WI38 (cell line): Measurements from ENCODE around the gene PHOSPHO1.

Source experiments
- H3K4me3 ChIP-seq: 2 replicates; pipeline ENCODE4 v1.5.1; 2011; ENCODE audit warnings: low read depth, mild to moderate bottlenecking, control low read depth, low read length
- TF ChIP-seq, protein P1 (sequence below): IDR thresholded peaks from 2 replicates; pipeline ENCODE4 v1.5.1; 2012; ENCODE audit warnings: low read depth, mild to moderate bottlenecking, control low read depth, low read length

Gene PHOSPHO1

DNA sequence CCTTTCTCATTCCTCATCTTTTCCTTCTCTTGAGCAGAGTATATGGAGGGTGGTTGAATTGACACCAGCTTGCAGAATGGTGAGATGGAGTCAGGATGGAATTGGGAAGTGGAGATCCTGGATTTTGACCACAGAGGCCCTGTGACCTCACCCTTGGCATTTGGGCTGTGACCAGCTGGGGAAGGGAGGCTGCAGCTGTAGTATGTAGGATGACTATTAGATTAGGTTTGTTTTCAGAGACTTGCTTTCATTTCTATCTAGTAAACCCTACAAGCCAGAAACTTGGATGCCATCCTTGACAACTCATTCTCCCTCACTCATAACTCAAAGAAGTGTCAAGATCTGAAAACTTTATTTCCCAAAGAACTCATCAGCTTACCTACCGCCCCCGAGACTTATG lies 26.1 kb downstream of the PHOSPHO1 start:
- TF ChIP-seq, protein P1, sequence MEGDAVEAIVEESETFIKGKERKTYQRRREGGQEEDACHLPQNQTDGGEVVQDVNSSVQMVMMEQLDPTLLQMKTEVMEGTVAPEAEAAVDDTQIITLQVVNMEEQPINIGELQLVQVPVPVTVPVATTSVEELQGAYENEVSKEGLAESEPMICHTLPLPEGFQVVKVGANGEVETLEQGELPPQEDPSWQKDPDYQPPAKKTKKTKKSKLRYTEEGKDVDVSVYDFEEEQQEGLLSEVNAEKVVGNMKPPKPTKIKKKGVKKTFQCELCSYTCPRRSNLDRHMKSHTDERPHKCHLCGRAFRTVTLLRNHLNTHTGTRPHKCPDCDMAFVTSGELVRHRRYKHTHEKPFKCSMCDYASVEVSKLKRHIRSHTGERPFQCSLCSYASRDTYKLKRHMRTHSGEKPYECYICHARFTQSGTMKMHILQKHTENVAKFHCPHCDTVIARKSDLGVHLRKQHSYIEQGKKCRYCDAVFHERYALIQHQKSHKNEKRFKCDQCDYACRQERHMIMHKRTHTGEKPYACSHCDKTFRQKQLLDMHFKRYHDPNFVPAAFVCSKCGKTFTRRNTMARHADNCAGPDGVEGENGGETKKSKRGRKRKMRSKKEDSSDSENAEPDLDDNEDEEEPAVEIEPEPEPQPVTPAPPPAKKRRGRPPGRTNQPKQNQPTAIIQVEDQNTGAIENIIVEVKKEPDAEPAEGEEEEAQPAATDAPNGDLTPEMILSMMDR = no peak
- H3K4me3 ChIP-seq = no peak overlapping the region

DNA sequence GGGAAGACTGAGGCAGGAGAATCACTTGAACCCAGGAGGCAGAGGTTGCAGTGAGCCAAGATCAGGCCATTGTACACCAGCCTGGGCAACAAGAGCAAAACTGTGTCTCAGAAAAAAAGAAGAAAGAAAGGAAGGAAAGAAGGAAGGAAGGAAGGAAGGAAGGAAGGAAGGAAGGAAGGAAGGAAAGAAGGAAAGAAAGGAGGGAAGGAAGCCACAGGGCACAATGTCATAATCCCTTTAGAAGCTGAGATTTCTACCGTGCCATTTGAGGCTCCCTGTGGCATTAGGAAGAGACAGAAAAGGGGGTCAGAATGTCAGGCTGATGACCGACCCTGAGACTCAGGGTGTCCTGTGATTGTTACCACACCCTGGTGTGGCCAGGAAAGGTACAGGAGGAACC lies 26.8 kb downstream of the PHOSPHO1 start:
- TF ChIP-seq, protein P1 = no peak
- H3K4me3 ChIP-seq = no peak overlapping the region

DNA sequence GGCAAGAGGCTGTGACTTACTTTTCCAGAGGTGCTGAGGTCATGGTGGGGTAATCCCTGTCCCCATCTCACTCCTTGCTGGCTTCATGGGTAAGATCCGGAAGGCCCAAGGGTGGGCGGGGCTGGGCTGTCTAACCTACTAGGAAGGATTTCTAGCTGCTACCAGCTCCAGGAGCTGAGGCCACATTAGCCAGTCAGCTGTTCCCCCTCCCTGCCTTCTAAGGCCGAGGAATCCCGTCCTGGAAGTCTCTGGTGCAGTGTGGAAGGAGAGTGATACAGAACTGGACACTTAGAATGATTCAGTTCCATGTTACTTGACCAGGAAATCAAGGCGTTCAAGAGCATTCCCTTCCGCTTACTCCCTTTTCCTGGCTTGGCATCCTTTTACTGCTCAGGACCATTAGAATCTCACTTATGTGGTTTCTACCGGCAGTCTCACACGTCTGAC lies 29.1 kb downstream of the PHOSPHO1 start:
- TF ChIP-seq, protein P1 = no peak
- no peak overlapping the region for H3K4me3 ChIP-seq

DNA sequence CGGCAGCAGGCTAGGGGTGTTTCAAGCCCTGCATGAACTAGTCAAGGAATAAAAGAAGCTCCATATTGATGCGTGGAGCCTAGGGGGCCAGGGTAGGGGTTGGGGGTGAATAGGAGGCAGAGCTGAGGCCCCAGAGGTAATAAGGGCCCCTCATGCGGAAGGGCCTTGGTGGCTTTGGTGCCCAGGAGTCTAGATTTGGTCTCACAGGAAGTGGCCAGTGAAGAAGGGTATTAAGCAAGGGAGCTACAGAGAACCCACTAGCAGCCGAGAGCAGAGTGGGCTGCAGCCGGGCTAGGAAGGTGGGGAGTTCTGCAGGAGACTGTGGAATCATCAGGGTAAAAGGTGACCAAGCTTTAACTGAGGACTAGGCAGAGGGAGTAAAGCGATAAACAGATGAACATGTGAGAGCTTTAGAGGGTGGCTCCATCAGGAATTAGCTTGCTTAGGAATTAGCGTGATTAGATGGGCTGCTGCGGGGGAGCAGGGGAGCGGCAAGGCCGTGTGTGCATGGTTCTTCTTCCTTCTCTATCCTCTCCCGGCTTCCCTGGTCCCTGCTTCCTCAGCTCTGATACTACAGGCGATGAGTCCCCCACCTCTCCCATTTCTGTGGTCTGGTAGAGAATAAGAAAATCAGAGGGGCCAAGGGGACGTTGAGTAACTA lies 30.0 kb downstream of the PHOSPHO1 start:
- TF ChIP-seq, protein P1 = no peak
- H3K4me3 ChIP-seq = no peak overlapping the region

DNA sequence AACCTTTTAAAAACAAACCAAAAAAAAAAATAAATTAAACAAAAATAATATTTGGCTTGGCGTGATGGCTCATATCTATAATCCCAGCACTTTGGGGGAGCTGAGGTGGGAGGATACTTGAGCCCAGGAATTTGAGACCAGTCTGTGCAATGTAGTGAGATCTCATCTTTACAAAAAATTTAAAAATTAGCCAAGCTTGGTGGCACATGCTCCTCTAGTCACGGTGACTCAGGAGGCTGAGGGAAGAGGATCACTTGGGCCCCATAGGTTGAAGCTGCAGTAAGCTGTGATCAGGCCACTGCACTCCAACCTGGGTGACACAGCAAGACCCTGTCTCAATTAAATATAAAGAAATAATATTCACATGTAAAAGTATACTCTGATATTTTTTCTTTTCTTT lies 32.4 kb downstream of the PHOSPHO1 start:
- no peak overlapping the region for H3K4me3 ChIP-seq
- TF ChIP-seq, protein P1 = no peak

DNA sequence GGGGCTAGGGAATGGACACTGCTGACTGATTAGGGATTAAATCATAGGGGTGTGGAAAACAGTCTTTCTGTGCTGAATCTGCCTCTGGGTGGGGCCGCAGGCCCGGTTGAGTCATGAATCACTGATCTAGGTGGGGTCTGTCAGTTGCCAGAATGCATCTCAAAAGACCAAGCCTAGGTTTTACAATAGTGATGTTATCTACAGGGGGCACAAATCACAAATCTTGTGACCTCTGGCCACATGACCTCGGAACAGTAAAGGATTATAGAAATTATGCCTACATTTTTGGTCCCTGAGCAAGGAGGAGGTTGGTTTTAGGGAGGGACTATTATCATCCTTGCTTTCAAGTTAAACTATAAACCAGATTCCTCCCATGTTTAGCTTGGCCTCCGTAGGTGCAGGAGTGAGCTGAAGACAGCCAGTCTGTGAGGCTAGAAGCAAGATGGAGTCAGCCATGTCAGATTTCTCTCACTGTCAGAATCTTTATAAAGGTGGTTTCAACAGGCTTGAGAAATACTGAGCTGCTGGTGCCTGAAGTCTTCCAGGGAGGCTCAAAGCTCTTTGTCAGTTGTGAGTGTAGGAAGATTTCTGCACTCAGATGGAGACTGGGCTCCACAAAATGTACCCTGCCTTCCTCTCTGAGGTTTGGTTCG lies 33.1 kb downstream of the PHOSPHO1 start:
- TF ChIP-seq, protein P1 = no peak
- no peak overlapping the region for H3K4me3 ChIP-seq

DNA sequence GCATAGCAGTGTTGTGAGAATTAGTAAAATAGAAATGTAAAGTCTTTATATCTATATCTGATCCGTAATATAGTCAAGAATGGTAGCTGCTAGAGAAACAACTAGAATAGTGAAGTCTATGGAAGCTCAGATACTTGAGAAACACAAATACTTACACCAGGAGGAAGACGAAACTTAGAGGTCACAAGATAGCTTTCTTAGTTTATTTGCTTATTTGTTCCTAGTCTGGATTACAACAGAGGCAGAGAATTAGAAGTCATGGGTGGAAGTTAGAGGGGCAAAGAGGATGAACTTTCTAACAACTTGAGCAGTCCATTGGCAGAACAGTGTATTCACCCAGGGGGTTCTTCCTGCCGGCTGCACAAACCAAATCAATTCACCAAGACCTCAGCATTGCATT lies 34.1 kb downstream of the PHOSPHO1 start:
- no peak overlapping the region for H3K4me3 ChIP-seq
- TF ChIP-seq, protein P1 = no peak
